HepG2 (cell line): Measurements from ENCODE around the gene FANCE. TPM values are rescaled to one million over a fixed set of nuclear protein-coding genes. Genes with fewer than 3 reads are reported as not detected.
A peak's percentile ranks its signal among the peaks of the same experiment; 100 is the strongest.

Experiments used
- ATAC-seq: fragments of 200-7000 bp; cut with Tn5 transposase; 3 replicates; pipeline ENCODE4 v1.9.1; 2020; ENCODE audit warnings: mild to moderate bottlenecking, moderate library complexity
- BruUV-seq: library from RNA; stranded (reverse); fragments of 400-500 nt; replicated peaks from 2 replicates; lab custom pipeline; 2021; lab: Mats Ljungman, UMichigan
- CTCF ChIA-PET: fragments of 300-600 bp; formaldehyde crosslinking; extraction: SDS; loops from one replicate; lab custom pipeline; 2021; ENCODE audit warnings: low total read pairs, inconsistent platforms, low intra/inter-chr PET ratio; lab: Yijun Ruan, JAX
- POLR2A ChIA-PET: fragments of 350-600 bp; sonication (Branson Sonifier 250); formaldehyde crosslinking; loops from one replicate; lab custom pipeline; 2020; ENCODE audit warnings: antibody characterized with exemption, inconsistent platforms; lab: Yijun Ruan, JAX
- DNase-seq: peaks from one replicate; pipeline ENCODE4 v3.0.0-alpha.2; 2015; ENCODE audit warnings: low spot score
- FAIRE-seq: peaks from 3 replicates; lab custom pipeline; 2011; peaks lifted over from hg19 to GRCh38; lab: Jason Lieb, UNC
- H2AFZ ChIP-seq: one replicate; pipeline ENCODE4 v1.6.1; 2011; ENCODE audit warnings: low read length, inconsistent platforms
- H3K27ac ChIP-seq: fragments of 300-600 bp; 3 replicates; pipeline ENCODE4 v1.8.0; 2011; ENCODE audit warnings: mixed run types, mild to moderate bottlenecking, mixed read lengths, low read length, inconsistent platforms; ENCODE audit not compliant: insufficient read depth; ENCODE audit errors: extremely low read length
- H3K27me3 ChIP-seq, 2 experiments: fragments of 200-600 bp in 1 of 2; 2 replicates in 1 of 2; 3 replicates in 1 of 2; pipeline versions ENCODE4 v1.6.0 to v1.8.0; 2011; ENCODE audit warnings: low read length in 2 of 2, mild to moderate bottlenecking in 2 of 2, moderate library complexity in 2 of 2, inconsistent platforms in 1 of 2; ENCODE audit not compliant: insufficient read depth in 2 of 2, control insufficient read depth in 1 of 2
- H3K36me3 ChIP-seq, 2 experiments: fragments of 200-600 bp in 1 of 2; replicated peaks in 1 of 2; 2 replicates in 1 of 2; 3 replicates in 1 of 2; pipeline versions ENCODE4 v1.5.1 to v1.8.0; 2011; ENCODE audit warnings: low read length in 2 of 2, inconsistent platforms in 1 of 2; ENCODE audit not compliant: insufficient read depth in 2 of 2, control insufficient read depth in 1 of 2
- H3K4me1 ChIP-seq: 2 replicates; pipeline ENCODE4 v1.5.1; 2012; ENCODE audit warnings: low read length, inconsistent platforms; ENCODE audit not compliant: insufficient read depth
- H3K4me2 ChIP-seq: 2 replicates; pipeline ENCODE4 v1.6.0; 2011; ENCODE audit warnings: low read depth, low read length, inconsistent platforms
- H3K4me3 ChIP-seq, 3 experiments: fragments of 200-600 bp in 1 of 3; sonication (generic), shearing (Covaris generic) in 1 of 3; replicated peaks in 1 of 3; 2 replicates each; pipeline ENCODE4 v1.5.1; 2011 to 2016; ENCODE audit warnings: low read length in 3 of 3, inconsistent platforms in 2 of 3, low read depth in 2 of 3, mild to moderate bottlenecking in 2 of 3, control low read depth in 1 of 3, mixed read lengths in 1 of 3; ENCODE audit not compliant: insufficient read depth in 1 of 3
- H3K79me2 ChIP-seq: one replicate; pipeline ENCODE4 v1.6.1; 2011; ENCODE audit warnings: low read length, inconsistent platforms; ENCODE audit not compliant: insufficient read depth
- H3K9ac ChIP-seq: 2 replicates; pipeline ENCODE4 v1.6.0; 2011; ENCODE audit warnings: mild to moderate bottlenecking, low read depth, low read length, inconsistent platforms; ENCODE audit not compliant: insufficient read depth
- H3K9me3 ChIP-seq: 2 replicates; pipeline ENCODE4 v1.5.1; 2012; ENCODE audit warnings: mild to moderate bottlenecking, low read length
- H4K20me1 ChIP-seq: 2 replicates; pipeline ENCODE4 v1.6.0; 2011; ENCODE audit warnings: inconsistent platforms, mild to moderate bottlenecking, low read length, moderate library complexity; ENCODE audit not compliant: insufficient read depth
- GATAD1 ChIP-seq: IDR thresholded peaks from 2 replicates; pipeline ENCODE4 v1.6.1; 2016; ENCODE audit warnings: missing genetic modification reagents, missing compliant biosample characterization
- HNF4A ChIP-seq: sonication (generic); formaldehyde crosslinking; IDR thresholded peaks from 2 replicates; pipeline ENCODE4 v1.4.0; 2020; ENCODE audit warnings: missing genetic modification reagents
- PTBP1 ChIP-seq: fragments of 200-400 bp; formaldehyde crosslinking; IDR thresholded peaks from 2 replicates; pipeline ENCODE4 v1.6.1; 2018; ENCODE audit warnings: low read length, low read depth; ENCODE audit not compliant: poor library complexity, severe bottlenecking
- RFX3 ChIP-seq: IDR thresholded peaks from 2 replicates; pipeline ENCODE4 v1.6.1; 2016; ENCODE audit warnings: missing biosample characterization, missing genetic modification reagents
- SMARCE1 ChIP-seq: fragments of 450-650 bp; IDR thresholded peaks from 2 replicates; pipeline ENCODE4 v1.6.1; 2017; ENCODE audit warnings: borderline replicate concordance
- SNRNP70 ChIP-seq: fragments of 200-400 bp; formaldehyde crosslinking; IDR thresholded peaks from 2 replicates; pipeline ENCODE4 v1.6.1; 2017; ENCODE audit warnings: mild to moderate bottlenecking, low read depth, low read length, moderate library complexity
- ZC3H4 ChIP-seq: sonication (generic); formaldehyde crosslinking; IDR thresholded peaks from 2 replicates; pipeline ENCODE4 v1.4.0; 2020; ENCODE audit warnings: missing genetic modification reagents, borderline replicate concordance
- ZNF234 ChIP-seq: sonication (generic); formaldehyde crosslinking; conservative IDR thresholded peaks from 2 replicates; pipeline ENCODE4 v1.5.1; 2020; ENCODE audit warnings: mild to moderate bottlenecking, missing genetic modification reagents
- ZNF34 ChIP-seq: sonication (generic); formaldehyde crosslinking; IDR thresholded peaks from 2 replicates; pipeline ENCODE4 v1.4.0; 2020; ENCODE audit warnings: mild to moderate bottlenecking, missing genetic modification reagents, borderline replicate concordance
- ZNF496 ChIP-seq: sonication (generic); formaldehyde crosslinking; IDR thresholded peaks from 2 replicates; pipeline ENCODE4 v1.8.1; 2023; ENCODE audit warnings: mild to moderate bottlenecking, moderate library complexity, missing genetic modification reagents; ENCODE audit not compliant: insufficient replicate concordance
- ZNF616 ChIP-seq: sonication (generic); formaldehyde crosslinking; IDR thresholded peaks from 2 replicates; pipeline ENCODE4 v1.5.0; 2020; ENCODE audit warnings: low read depth, mild to moderate bottlenecking, missing genetic modification reagents
- WGBS: methylation state at CpG from one replicate; pipeline ENCODE4 v1.1.6; 2017; ENCODE audit warnings: low lambda C conversion rate; 5-methylcytosine and 5-hydroxymethylcytosine counted together
- in situ Hi-C: cut with HindIII; loops from 2 replicates; pipeline ENCODE4 v1.10.0; 2017; ENCODE audit warnings: low pct_unique_long_range_greater_than_20kb; ENCODE audit not compliant: extremely low pct_ligation_motif_present
- intact Hi-C: fragments of 100-400 bp; cut with micrococcal nuclease; formaldehyde crosslinking; loops from one replicate; pipeline ENCODE4 v1.10.0; 2022; ENCODE audit not compliant: unreplicated experiment
- polyA plus RNA-seq, 8 experiments: library from polyadenylated mRNA; depleted of rRNA in 3 of 8; stranded (reverse) in 7 of 8; unstranded in 1 of 8; fragments of >200 nt; fragmentation: Illumina TruSeq in 4 of 8; extraction: Trizol in 4 of 8; gene quantifications; 2 replicates each; pipeline versions ENCODE4 v1.2.1 to v1.2.3, GENCODE V29; 2011 to 2016; ENCODE audit warnings: low read depth in 4 of 8, missing spikeins in 1 of 8, mixed read lengths in 1 of 8; ENCODE audit not compliant: insufficient read depth in 1 of 8
- total RNA-seq, 5 experiments: library from RNA; depleted of rRNA; stranded (reverse); fragments of >200 nt; fragmentation: Illumina TruSeq; extraction: Trizol; gene quantifications; 2 replicates each; pipeline ENCODE4 v1.2.3, GENCODE V29; 2016; ENCODE audit warnings: low read depth in 1 of 5
- TF ChIP-seq, protein P1 (sequence below): sonication (generic); formaldehyde crosslinking; IDR thresholded peaks from 2 replicates; pipeline ENCODE4 v1.5.0; 2020; ENCODE audit warnings: missing genetic modification reagents
- TF ChIP-seq, protein P2 (sequence below): sonication (generic); formaldehyde crosslinking; IDR thresholded peaks from 2 replicates; pipeline ENCODE4 v1.5.0; 2020; ENCODE audit warnings: mild to moderate bottlenecking, missing genetic modification reagents, moderate library complexity
- TF ChIP-seq, protein P3 (sequence below): sonication (generic); formaldehyde crosslinking; IDR thresholded peaks from 2 replicates; pipeline ENCODE4 v1.4.0; 2020; ENCODE audit warnings: mild to moderate bottlenecking, missing genetic modification reagents
- TF ChIP-seq, protein P4 (sequence below): sonication (generic); formaldehyde crosslinking; IDR thresholded peaks from 2 replicates; pipeline ENCODE4 v1.4.0; 2020; ENCODE audit warnings: mild to moderate bottlenecking, low read depth, missing genetic modification reagents

The FANCE gene
- total and polyA plus RNA-seq, 2 of the 13 experiments (the other 11 are each of a cell fraction or from before 2014, with no cell fraction given), result 7.1 to 11.2 TPM

DNA sequence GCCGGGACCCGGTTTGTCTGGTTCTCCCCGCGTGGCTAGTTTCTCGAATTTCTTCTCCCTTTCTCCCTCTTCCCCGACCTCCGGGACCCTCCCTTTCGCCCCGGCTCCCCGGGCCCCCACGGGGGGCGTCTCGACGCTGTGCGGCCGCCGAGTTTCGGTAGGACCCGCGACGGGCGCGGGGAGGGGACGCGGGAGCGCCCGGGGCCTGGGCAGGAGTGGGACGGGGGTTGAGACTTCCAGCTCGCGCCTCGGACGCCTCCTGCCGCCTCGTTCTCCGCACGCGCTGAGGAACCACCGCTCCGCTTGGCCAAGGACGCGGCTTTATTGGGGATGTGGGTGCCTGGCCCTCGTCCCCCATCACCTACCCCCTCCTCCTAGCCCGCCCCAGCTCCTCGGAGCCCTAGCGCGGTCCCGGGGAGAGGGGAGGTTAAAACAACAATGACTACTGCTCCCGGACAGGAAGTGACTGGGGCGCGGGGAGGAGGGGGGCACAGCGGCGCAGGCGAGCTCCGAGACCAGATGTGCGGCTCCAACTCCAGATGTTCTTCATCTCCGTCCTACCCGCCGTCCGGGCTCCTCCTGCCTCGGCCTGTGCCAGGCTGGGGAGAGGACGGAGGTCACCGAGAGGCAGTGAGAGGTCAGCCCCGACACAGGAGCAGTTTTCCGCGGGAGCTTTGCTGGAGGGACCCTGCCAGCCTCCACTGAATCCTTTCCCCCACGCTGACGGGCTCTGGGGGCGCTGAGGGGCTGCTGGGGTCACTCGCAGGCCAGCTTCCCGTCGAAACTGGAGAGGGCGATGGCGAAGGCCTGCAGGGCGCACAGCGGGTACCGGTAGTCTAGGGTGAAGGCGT, 45.7 kb downstream of the FANCE start:
- WGBS, result 38% methylated on average over 53 of the region's 77 CpGs
- ATAC-seq, result peak; percentile 8
- H3K36me3 ChIP-seq, result peaks cover 0 to 2% of the 10 kb centered on the region in 2 experiments; a peak in 1 of 5 replicates
- ChIA-PET POLR2A (interaction anchor here (0.6 to 4.0 kb wide), 11 partner anchors 8 to 633 kb away, joined by 3 to 88 read pairs (median 3); partner anchors contain the start of genes RPL10A and SRPK1), CTCF (no interaction called here)
- H3K9me3 ChIP-seq, result no peaks in the 10 kb centered on the region
- peak overlapping the region; percentile 69 for H3K4me2 ChIP-seq
- H3K4me3 ChIP-seq, result peak overlapping the region; percentile 50 to 95 (median 94)
- H3K79me2 ChIP-seq, result peaks cover 34% of the 10 kb centered on the region
- peak overlapping the region; percentile 67 for H3K9ac ChIP-seq
- no peak for FAIRE-seq
- H2AFZ ChIP-seq, result no peak overlapping the region
- in situ Hi-C loops (no loop called here), intact Hi-C loops (no loop called here)
- H3K27ac ChIP-seq, result peak overlapping the region; percentile 44
- H4K20me1 ChIP-seq, result peaks cover 28% of the 10 kb centered on the region; the same call in 1 of the 2 replicates
- DNase-seq, result peak; percentile 47
- H3K4me1 ChIP-seq, result peaks cover 55% of the 10 kb centered on the region
- no TSS peak for BruUV-seq
- H3K27me3 ChIP-seq, result peaks cover 6 to 31% of the 10 kb centered on the region in 2 experiments; a peak in 4 of 5 replicates
- TF ChIP-seq SNRNP70 (no peak), ZC3H4 (peak; percentile 71; the same call in 1 of the 2 replicates), HNF4A (no peak), SMARCE1 (no peak), ZNF496 (CRISPR knock-in tag) (no peak), GATAD1 (no peak), PTBP1 (no peak), ZNF234 (CRISPR knock-in tag) (no peak), ZNF34 (peak; percentile 81; the same call in 1 of the 2 replicates), ZNF616 (no peak; the same call in 1 of the 2 replicates), RFX3 (CRISPR knock-in tag) (no peak)
- TF ChIP-seq, protein P1, sequence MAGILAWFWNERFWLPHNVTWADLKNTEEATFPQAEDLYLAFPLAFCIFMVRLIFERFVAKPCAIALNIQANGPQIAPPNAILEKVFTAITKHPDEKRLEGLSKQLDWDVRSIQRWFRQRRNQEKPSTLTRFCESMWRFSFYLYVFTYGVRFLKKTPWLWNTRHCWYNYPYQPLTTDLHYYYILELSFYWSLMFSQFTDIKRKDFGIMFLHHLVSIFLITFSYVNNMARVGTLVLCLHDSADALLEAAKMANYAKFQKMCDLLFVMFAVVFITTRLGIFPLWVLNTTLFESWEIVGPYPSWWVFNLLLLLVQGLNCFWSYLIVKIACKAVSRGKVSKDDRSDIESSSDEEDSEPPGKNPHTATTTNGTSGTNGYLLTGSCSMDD (CRISPR knock-in tag), result peak; percentile 82; the same call in 1 of the 2 replicates
- TF ChIP-seq, protein P2, sequence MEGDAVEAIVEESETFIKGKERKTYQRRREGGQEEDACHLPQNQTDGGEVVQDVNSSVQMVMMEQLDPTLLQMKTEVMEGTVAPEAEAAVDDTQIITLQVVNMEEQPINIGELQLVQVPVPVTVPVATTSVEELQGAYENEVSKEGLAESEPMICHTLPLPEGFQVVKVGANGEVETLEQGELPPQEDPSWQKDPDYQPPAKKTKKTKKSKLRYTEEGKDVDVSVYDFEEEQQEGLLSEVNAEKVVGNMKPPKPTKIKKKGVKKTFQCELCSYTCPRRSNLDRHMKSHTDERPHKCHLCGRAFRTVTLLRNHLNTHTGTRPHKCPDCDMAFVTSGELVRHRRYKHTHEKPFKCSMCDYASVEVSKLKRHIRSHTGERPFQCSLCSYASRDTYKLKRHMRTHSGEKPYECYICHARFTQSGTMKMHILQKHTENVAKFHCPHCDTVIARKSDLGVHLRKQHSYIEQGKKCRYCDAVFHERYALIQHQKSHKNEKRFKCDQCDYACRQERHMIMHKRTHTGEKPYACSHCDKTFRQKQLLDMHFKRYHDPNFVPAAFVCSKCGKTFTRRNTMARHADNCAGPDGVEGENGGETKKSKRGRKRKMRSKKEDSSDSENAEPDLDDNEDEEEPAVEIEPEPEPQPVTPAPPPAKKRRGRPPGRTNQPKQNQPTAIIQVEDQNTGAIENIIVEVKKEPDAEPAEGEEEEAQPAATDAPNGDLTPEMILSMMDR (CRISPR knock-in tag), result peak; percentile 23; the same call in 1 of the 2 replicates
- TF ChIP-seq, protein P3, sequence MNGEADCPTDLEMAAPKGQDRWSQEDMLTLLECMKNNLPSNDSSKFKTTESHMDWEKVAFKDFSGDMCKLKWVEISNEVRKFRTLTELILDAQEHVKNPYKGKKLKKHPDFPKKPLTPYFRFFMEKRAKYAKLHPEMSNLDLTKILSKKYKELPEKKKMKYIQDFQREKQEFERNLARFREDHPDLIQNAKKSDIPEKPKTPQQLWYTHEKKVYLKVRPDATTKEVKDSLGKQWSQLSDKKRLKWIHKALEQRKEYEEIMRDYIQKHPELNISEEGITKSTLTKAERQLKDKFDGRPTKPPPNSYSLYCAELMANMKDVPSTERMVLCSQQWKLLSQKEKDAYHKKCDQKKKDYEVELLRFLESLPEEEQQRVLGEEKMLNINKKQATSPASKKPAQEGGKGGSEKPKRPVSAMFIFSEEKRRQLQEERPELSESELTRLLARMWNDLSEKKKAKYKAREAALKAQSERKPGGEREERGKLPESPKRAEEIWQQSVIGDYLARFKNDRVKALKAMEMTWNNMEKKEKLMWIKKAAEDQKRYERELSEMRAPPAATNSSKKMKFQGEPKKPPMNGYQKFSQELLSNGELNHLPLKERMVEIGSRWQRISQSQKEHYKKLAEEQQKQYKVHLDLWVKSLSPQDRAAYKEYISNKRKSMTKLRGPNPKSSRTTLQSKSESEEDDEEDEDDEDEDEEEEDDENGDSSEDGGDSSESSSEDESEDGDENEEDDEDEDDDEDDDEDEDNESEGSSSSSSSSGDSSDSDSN, result peak; percentile 77
- TF ChIP-seq, protein P4, sequence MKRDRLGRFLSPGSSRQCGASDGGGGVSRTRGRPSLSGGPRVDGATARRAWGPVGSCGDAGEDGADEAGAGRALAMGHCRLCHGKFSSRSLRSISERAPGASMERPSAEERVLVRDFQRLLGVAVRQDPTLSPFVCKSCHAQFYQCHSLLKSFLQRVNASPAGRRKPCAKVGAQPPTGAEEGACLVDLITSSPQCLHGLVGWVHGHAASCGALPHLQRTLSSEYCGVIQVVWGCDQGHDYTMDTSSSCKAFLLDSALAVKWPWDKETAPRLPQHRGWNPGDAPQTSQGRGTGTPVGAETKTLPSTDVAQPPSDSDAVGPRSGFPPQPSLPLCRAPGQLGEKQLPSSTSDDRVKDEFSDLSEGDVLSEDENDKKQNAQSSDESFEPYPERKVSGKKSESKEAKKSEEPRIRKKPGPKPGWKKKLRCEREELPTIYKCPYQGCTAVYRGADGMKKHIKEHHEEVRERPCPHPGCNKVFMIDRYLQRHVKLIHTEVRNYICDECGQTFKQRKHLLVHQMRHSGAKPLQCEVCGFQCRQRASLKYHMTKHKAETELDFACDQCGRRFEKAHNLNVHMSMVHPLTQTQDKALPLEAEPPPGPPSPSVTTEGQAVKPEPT (CRISPR knock-in tag), result peak; percentile 76
